Small intestine (tissue), 7 donors: ENCODE data around the gene TK2. TPM values are rescaled to one million over a fixed set of nuclear protein-coding genes. Genes with fewer than 3 reads are reported as not detected.
"Not testable (repeated sequence)": the region's sequence is repeated elsewhere in the genome, so short reads cannot be mapped to it uniquely, and the experiment has no call there.

Source experiments
- DNase-seq, 2 donors: peaks; one replicate each; pipeline versions ENCODE4 v3.0.0 to v3.0.0-alpha.2; 2013
- FAIRE-seq: peaks from 2 replicates; lab custom pipeline; 2012; peaks lifted over from hg19 to GRCh38; lab: Jason Lieb, UNC
- H3K27ac ChIP-seq, 3 donors: one replicate each; pipeline ENCODE4 v1.5.1; 2013; ENCODE audit warnings: low read length in 2 of 3, mild to moderate bottlenecking in 2 of 3, control low read depth in 1 of 3, inconsistent platforms in 1 of 3, low read depth in 1 of 3, moderate library complexity in 1 of 3
- H3K27me3 ChIP-seq, 3 donors: one replicate each; pipeline ENCODE4 v1.6.1; 2013; ENCODE audit warnings: low read length in 3 of 3, inconsistent platforms in 1 of 3; ENCODE audit not compliant: control insufficient read depth in 3 of 3, insufficient read depth in 3 of 3
- H3K36me3 ChIP-seq, 3 donors: one replicate each; pipeline ENCODE4 v1.6.1; 2013; ENCODE audit warnings: low read length in 3 of 3, inconsistent platforms in 1 of 3, low read depth in 1 of 3, mild to moderate bottlenecking in 1 of 3, moderate library complexity in 1 of 3; ENCODE audit not compliant: control insufficient read depth in 3 of 3, insufficient read depth in 2 of 3
- H3K4me1 ChIP-seq, 3 donors: one replicate each; pipeline ENCODE4 v1.6.1; 2013; ENCODE audit warnings: low read length in 2 of 3, inconsistent platforms in 1 of 3, low read depth in 1 of 3, mild to moderate bottlenecking in 1 of 3, moderate library complexity in 1 of 3; ENCODE audit not compliant: control insufficient read depth in 3 of 3, insufficient read depth in 2 of 3
- H3K4me3 ChIP-seq, 3 donors: one replicate each; pipeline ENCODE4 v1.5.1; 2013; ENCODE audit warnings: low read length in 3 of 3, control low read depth in 1 of 3, inconsistent platforms in 1 of 3, low read depth in 1 of 3, mild to moderate bottlenecking in 1 of 3, moderate library complexity in 1 of 3
- H3K9me3 ChIP-seq, 2 donors: one replicate each; pipeline ENCODE4 v1.6.1; 2013; ENCODE audit warnings: low read depth in 1 of 2, low read length in 1 of 2; ENCODE audit not compliant: control insufficient read depth in 2 of 2, insufficient read depth in 1 of 2
- WGBS, 3 donors: extraction: QIAGEN DNeasy Blood & Tissue Kit; methylation state at CpG; one replicate each; pipeline ENCODE4 v1.1.7; 2013; 5-methylcytosine and 5-hydroxymethylcytosine counted together
- polyA plus RNA-seq, 4 donors: library from polyadenylated mRNA; stranded (reverse) in 3 of 4; unstranded in 1 of 4; fragments of 200-250 nt in 3 of 4; fragments of 120-200 nt in 1 of 4; gene quantifications; one replicate each; pipeline versions ENCODE4 v1.2.1 to v1.2.3, GENCODE V29; 2013
- donor health status: healthy with polysubstance abuse.
- donor health status: control.
- donor health status: control.
- donor health status: Bipolar disorder and iron deficiency.
- donor health status: healthy.

Gene TK2
- polyA plus RNA-seq, 4 donors: 9.2 to 21.3 (median 12.6) TPM

GRCh38 chr16:66468321-66468965, 81.5 kb downstream of the TK2 start:
- Histone ChIP-seq H3K36me3 (no peaks in the 10 kb centered on the region), H3K9me3 (no peaks in the 10 kb centered on the region), H3K4me1 (no peaks in the 10 kb centered on the region), H3K27ac (no peak overlapping the region), H3K27me3 (no peaks in the 10 kb centered on the region), H3K4me3 (no peak overlapping the region)
- 73 to 80% (median 79%) methylated on average over 11 of the region's 11 CpGs for WGBS, 3 donors
- FAIRE-seq (no peak), DNase-seq (no peak)

GRCh38 chr16:66467611-66468010, 82.3 kb downstream of the TK2 start:
- no peaks in the 10 kb centered on the region for H3K36me3 ChIP-seq
- no peaks in the 10 kb centered on the region for H3K4me1 ChIP-seq
- H3K4me3 ChIP-seq: no peak overlapping the region
- H3K27me3 ChIP-seq: no peaks in the 10 kb centered on the region
- H3K27ac ChIP-seq: no peak overlapping the region
- DNase-seq: no peak
- no peaks in the 10 kb centered on the region for H3K9me3 ChIP-seq
- WGBS, 3 donors: 86 to 91% (median 90%) methylated on average over 5 of the region's 5 CpGs
- no peak for FAIRE-seq

- H3K4me1 ChIP-seq, FAIRE-seq, H3K36me3 ChIP-seq, H3K9me3 ChIP-seq, DNase-seq, H3K4me3 ChIP-seq, H3K27me3 ChIP-seq, H3K27ac ChIP-seq: not testable (repeated sequence)
- WGBS, 3 donors: 88 to 89% (median 89%) methylated on average over 6 of the region's 6 CpGs
These were observed 83.3 kb downstream of the TK2 start for GRCh38 chr16:66466636-66467035.

- H3K9me3 ChIP-seq, DNase-seq, H3K36me3 ChIP-seq, H3K4me1 ChIP-seq, H3K27me3 ChIP-seq, H3K27ac ChIP-seq, FAIRE-seq, H3K4me3 ChIP-seq: not testable (repeated sequence)
- 84 to 91% (median 88%) methylated on average over 6 of the region's 6 CpGs for WGBS, 3 donors
These were observed 84.0 kb downstream of the TK2 start for GRCh38 chr16:66465946-66466345.

- Histone ChIP-seq H3K36me3 (no peaks in the 10 kb centered on the region), H3K4me1 (no peaks in the 10 kb centered on the region), H3K27ac (no peak overlapping the region), H3K9me3 (no peaks in the 10 kb centered on the region), H3K4me3 (no peak overlapping the region), H3K27me3 (peaks cover 0 to 14% (median 10%) of the 10 kb centered on the region in 3 donors)
- 51 to 69% (median 61%) methylated on average over 1 of the region's 1 CpG for WGBS, 3 donors
- DNase-seq: no peak
- no peak for FAIRE-seq
These were observed 87.0 kb downstream of the TK2 start for GRCh38 chr16:66462912-66463311.

GRCh38 chr16:66460703-66461102, 89.2 kb downstream of the TK2 start:
- Histone ChIP-seq H3K27me3 (peaks cover 0 to 17% (median 11%) of the 10 kb centered on the region in 3 donors), H3K36me3 (no peaks in the 10 kb centered on the region), H3K4me3 (no peak overlapping the region), H3K27ac (no peak overlapping the region), H3K4me1 (no peaks in the 10 kb centered on the region), H3K9me3 (no peaks in the 10 kb centered on the region)
- FAIRE-seq: no peak
- 74 to 89% (median 79%) methylated on average over 1 of the region's 1 CpG for WGBS, 3 donors
- DNase-seq: no peak

GRCh38 chr16:66459878-66460277, 90.0 kb downstream of the TK2 start:
- DNase-seq (no peak), FAIRE-seq (no peak)
- Histone ChIP-seq H3K9me3 (no peaks in the 10 kb centered on the region), H3K36me3 (no peaks in the 10 kb centered on the region), H3K27me3 (peaks cover 0 to 17% (median 11%) of the 10 kb centered on the region in 3 donors), H3K27ac (no peak overlapping the region), H3K4me3 (no peak overlapping the region), H3K4me1 (no peaks in the 10 kb centered on the region)
- WGBS, 3 donors: 31 to 45% (median 38%) methylated on average over 5 of the region's 5 CpGs

- DNase-seq: no peak
- no peak overlapping the region for H3K4me3 ChIP-seq
- no peak overlapping the region for H3K27ac ChIP-seq
- H3K4me1 ChIP-seq: no peaks in the 10 kb centered on the region
- peaks cover 0 to 17% (median 11%) of the 10 kb centered on the region in 3 donors for H3K27me3 ChIP-seq
- 64 to 72% (median 71%) methylated on average over 7 of the region's 7 CpGs for WGBS, 3 donors
- FAIRE-seq: no peak
- no peaks in the 10 kb centered on the region for H3K36me3 ChIP-seq
- no peaks in the 10 kb centered on the region for H3K9me3 ChIP-seq
These were observed 91.1 kb downstream of the TK2 start for GRCh38 chr16:66458853-66459252.

GRCh38 chr16:66458292-66458691, 91.6 kb downstream of the TK2 start:
- Histone ChIP-seq H3K27me3 (peaks cover 0 to 17% (median 11%) of the 10 kb centered on the region in 3 donors), H3K36me3 (no peaks in the 10 kb centered on the region), H3K4me3 (no peak overlapping the region), H3K27ac (no peak overlapping the region), H3K4me1 (no peaks in the 10 kb centered on the region), H3K9me3 (no peaks in the 10 kb centered on the region)
- no peak for FAIRE-seq
- 83 to 89% (median 89%) methylated on average over 5 of the region's 5 CpGs for WGBS, 3 donors
- DNase-seq: no peak
